ENCODE data around the gene CAMKV.
"Not testable (repeated sequence)": the region's sequence is repeated elsewhere in the genome, so short reads cannot be mapped to it uniquely, and the experiment has no call there.

Gene CAMKV

DNA sequence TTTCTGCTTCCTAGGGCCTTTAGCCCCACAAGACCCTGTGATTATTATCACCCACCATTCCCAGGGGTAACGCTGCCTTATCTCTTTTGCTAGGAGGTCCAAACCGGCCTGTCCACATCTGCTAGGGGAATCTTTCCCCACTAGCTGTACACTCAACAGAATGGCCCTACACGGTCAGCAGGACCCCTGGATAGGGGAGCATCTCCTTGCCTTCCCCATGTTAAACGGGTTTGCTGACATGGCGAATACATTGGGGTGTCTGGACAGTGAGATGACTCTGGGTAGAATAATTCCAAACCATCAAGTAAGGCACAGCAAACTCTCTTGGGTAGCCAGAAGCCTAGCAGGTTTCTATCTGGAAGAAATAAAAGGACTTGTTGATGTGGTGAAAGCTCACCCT, 14.0 kb downstream of the CAMKV start:
- DNase-seq (ENCODE audit: low spot score) = no peak

DNA sequence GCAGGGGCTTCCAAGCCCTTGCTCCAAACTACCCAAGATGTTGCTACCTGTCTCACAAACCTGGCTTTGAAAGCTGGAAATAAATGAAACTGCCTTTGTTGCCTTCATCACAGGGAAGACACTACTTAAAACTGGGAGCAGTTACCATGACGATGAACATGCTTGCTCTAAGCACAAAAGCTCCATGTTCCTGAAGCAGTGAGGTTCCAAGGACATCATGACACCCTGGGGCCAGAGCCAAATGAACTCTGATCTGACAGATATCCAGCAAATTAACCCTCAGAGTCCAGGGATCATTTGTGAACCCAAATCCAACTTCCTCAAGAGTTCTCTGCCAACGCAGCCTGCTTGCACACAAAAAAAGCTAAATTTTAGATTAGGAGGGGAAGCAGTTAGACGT, 24.0 kb downstream of the CAMKV start:
- DNase-seq (ENCODE audit: low spot score) = no peak

DNA sequence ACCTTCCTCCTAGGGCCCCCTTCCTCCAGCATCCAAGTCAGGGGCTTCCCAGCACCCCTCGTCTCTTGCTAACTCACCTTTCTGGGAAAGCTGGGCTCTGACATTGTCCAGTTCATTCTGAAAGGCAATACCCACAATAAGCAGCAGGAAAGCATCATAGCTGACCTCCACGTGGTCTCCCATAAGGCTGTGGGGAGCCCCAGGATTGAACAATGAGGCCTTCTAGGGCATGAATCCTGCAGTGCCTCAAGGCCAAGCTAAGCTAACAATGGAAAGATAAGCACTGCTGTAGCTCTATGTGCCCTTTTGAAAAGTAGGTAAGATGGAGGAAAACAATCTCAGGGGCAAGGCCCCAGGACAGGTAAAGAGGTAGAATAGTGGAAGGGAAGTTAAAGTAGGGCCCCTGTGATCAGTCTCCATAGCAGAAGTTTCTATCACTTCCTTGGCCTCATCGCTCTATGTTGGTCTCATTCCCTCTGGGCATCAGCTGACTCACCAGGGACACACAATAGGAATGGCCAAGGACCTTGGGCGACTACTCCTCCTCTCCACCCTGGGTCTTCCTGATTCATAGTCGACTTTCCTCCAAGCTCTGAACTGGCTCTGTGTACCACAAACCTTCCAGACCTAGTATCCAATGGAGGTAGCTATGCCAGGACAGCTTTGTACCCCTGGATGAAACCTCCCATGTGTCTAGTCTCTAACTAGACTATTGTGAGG, 25.1 kb downstream of the CAMKV start:
- no peak for DNase-seq (ENCODE audit: low spot score)

DNA sequence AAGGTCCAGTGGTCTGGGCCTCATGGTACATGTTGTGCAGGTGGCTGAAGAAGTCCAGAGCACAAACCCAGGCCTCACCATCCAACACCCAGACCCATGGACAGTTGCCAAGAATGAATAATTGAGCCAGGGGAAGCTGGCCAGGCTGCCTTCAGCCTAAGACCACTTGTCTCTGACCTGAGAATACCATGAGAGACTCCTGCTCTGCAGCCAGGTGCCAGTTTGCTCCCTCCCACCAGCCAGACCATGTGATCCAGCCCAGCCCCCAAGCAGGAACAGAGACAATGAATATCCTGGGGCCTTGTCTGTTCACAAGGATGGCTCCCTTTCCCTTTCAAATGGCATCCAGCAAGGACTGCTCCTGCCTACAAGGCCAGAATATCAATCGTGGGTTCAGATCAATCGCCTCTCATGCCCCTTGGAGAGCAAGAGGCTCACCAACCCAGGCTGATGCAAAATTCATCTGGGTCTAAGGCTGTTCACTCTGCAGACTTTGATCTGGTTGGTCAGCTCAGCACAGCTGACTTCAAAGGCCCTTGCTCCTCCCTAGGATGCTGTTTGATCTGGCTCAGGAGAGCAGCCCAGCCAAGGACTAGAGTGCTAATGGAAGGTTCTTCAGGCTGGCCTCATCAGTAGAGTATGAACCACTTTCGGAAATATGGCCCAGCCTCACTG, 26.7 kb downstream of the CAMKV start:
- no peak for DNase-seq (ENCODE audit: low spot score)

DNA sequence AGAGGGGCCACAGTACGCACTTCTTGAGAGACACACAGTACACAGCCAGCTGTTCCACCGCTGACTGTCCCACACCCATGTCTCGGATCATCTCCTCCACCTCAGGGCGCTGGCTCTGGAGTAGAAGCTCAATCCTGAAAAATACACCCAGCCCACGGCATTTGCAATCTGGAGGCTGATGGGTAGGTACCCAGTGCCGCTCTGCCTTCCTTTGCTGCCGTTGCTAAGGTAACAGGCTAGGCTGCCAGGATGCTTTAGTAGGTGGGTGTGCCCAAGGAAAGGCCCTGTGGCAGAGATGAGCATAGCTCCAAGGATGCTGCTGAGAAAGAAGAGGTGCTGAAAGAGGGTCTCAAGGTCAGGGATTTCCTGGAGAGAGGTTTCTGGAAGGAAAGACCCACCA, 27.9 kb downstream of the CAMKV start:
- DNase-seq (ENCODE audit: low spot score) = no peak

DNA sequence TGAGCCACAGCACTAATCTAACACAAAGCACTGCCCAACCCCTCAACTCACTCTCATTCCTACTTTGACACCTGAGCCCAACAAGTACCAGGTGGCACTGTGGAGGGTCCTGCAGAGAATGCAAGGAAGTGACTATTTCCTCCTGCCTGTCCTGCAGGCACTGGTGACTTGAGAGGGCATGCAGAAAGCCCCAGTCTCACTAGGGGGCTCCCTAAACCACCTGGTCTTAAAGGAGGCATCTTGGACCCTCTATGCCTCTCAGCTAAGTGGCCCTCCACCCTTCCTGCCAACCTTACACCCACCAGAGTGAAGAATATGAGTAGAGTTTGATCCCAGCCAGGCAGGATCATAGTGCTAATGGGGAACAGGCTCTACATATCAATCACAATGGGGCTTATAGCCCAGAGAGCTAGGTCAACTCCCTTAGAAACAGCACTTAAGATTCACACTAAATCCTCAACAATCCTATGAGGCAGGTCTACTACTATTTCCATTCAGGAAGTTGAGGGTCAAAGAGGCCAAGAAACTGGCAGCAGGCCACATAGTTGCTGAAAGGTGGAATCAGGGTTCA, 28.5 kb downstream of the CAMKV start:
- no peak for DNase-seq (ENCODE audit: low spot score)

DNA sequence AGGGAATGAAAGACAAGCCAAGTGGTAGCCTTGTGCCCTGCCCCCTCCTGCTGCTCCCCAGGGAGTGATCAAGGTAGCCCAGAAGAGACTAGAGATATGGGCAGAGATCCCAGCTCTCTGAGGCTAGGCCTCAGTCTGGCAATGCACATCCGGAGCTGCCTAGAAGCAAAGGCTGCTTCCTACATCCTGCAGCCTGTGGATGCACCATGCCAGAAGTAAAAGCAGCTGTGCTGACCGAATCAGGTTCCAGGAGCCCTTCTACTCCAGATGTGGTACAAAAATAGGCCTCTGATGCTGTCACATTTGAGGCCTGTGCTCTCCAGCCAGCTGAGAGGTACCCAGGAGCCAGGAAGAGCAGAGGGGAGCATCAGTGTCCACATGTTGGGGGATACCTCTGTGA, 29.3 kb downstream of the CAMKV start:
- DNase-seq (ENCODE audit: low spot score) = peak; percentile 38

DNA sequence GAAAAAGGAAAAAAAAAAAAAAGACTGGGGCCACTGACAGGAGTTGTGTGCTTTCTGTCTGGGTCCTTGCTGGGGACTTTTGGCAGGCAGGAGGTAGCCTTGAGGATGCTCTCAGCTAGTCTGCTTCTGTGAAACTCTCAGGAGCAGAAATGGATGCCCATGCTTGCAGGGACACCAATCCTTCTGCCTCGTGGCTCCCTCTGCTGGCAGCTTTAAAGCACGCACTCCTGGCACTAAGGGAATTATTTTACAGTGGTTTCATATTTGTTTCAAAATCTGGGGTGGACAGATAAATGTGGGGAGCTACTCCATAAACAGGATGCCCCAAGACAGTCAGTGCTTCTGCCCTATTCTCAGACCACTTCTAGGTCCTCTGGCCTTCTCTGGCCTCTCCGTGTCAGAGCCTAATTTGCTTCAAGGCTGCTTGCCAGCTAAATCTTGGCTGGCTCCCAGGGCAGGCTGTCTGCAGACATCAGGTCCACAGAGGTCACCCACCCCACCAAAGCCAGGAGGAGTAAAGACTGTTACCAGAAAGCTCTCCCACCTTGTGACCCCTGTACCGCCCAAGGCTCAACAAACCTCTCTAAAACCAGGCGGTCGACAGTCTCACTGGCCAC, 30.4 kb downstream of the CAMKV start:
- DNase-seq (ENCODE audit: low spot score) = peak; percentile 84

DNA sequence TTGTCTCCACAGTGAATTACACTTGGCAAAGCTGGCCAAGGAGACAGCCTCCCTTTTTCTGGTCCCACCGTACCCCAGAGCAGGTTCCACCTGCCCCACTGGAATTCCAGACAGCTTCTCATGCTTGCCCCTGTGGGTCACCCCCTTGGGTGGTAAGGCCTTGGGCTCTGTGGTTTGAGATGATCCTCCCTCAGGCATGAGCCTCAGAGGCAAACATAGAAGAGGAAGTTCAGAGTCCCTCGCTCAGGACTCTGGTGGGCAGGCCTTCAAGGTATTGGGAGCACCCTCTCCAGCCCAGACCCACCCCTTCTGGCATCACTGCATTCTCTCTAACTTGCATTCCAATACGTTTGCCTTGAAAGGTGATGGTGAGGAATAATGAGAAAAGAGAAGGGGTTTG, 38.4 kb downstream of the CAMKV start:
- no peak for DNase-seq (ENCODE audit: low spot score)

DNA sequence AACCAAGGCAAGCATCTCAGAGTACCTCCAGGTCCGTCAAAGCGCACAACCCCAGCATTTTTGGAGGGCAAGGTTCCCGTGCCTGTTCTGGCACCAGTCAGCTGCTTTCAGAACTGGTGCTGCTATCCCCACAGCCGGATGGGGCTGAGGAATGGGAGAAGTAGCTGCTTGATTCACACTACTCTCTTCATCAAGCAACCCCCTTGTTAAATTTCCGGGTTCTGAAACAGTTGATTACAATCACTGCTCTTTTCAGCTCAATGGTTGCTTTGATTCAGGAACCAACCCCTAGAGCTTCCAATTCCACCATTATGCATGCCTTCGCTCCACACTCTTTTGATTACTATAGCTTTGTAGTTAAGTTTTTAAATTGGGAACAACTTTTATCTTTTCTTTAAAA, 43.7 kb downstream of the CAMKV start:
- DNase-seq (ENCODE audit: low spot score) = no peak

DNA sequence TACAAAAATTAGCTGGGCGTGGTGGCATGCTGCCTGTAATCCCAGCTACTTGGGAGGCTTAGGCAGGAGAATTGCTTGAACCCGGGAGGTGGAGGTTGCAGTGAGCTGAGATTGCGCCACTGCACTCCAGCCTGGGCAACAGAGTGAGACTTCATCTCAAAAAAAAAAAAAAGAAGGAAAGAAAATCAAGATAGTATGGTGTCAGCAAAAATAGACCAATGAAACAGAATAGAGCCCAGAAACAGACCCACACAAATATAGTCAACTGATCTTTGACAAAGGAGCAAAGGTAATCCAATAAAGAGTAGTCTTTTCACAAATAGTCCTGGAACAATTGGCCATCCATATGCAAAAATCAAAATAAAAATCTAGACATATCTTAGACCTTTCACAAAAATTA, 46.6 kb downstream of the CAMKV start:
- not testable (repeated sequence) for DNase-seq (ENCODE audit: low spot score)

DNA sequence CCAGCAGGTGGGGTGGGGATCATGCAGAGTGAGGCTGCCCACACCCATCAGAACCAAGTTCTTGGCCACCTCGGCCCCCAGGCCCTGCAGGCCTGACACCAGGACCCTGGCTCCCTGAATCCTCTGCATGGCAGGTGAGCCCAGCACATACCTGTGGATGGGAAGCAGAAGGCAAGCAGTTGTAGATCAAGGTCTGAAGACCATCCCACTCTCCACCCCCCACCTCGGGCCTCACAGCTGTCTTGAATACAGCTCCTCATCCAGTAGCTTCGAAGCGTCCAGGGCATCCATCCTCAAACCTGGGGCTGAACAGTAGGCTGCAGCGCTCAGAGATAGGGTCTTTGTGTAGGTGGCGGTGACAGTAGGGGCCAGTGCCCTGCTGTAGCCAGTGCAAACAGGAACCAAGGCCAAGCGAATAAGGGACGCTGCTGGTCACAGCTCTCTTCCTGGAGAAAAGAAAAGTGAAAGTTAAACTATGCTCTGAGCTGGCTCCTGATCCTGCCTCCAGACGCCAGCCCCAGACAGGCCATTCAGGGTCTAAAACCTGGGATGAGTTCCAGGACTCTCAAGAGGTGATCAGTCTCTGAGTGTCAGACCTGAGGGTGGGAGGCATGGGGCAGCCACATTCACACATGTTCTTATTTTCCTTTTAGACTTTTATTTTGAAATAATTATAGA, 56.1 kb downstream of the CAMKV start, which contains the start of gene UBA7:
TSS of gene UBA7 (minus strand) at position 457 of the 678 bp plus-strand sequence. CDS start at position 291, 166 bp downstream.
- peak; percentile 85 for DNase-seq (ENCODE audit: low spot score)

DNA sequence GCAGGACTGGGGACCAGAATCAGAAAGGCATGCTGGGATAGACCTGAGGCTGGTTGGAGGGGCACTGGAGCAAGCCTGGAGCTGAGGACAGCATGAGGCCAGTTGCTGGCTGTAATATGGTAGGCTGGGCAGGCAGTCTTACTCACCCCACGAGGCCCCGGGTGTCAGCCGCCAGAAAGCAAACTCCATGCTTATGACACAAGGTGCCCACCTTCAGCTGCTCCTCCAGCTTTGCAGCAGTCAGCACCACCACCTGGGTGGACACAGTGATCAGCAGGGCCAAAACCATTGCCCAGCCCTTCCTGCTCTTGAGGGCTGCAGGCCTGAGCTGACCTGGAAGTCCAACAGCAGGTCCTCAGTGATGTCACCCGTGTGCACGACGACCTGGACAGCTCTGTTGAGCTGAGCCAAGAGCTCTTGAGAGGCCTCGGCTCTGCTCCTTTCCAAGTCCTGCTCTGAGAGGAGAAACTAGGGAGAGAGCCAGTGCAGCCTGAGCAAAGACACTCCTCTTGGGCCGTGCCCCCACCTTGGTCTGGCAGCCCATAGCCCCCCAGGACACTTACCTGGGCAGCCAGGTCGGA, 56.7 kb downstream of the CAMKV start:
- DNase-seq (ENCODE audit: low spot score) = peak; percentile 12

All from AG08395 (cell line).